Measurements from ENCODE around the gene MRPL58. TPM values are rescaled to one million over a fixed set of nuclear protein-coding genes. Genes with fewer than 3 reads are reported as not detected.

Gene MRPL58
- total RNA-seq, 1 donor from 2014 or later = 26.8 TPM

DNA sequence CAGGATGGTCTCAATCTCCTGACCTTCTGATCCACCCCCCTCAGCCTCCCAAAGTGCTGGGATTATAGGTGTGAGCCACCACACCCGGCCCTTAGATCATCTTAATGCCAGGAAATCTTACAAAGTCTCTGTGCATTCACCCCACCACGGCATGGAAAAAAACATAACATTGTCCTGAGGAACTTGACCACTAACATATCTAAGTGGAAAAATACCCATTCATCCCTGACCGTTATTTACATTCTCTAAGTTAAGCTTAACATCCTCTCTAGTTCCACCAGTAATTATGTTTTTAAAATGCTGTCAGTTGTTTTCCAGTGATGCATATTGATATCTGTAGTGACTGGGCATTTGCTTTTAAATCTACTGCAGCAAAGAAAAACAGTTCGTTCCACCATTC is 36.5 kb upstream of the MRPL58 start:
- Mint-ChIP-seq H3K36me3 (ENCODE audit: insufficient read depth) (no peaks in the 10 kb centered on the region), H3K4me1 (ENCODE audit: low read depth) (peaks cover 17% of the 10 kb centered on the region), H3K9me3 (ENCODE audit: low read depth) (no peaks in the 10 kb centered on the region), H3K27ac (no peak overlapping the region), H3K4me3 (ENCODE audit: low read depth) (no peak overlapping the region), H3K27me3 (peaks cover 26% of the 10 kb centered on the region)
- no peak for DNase-seq (ENCODE audit: low spot score, unreplicated experiment)
- TF ChIP-seq, protein P1, sequence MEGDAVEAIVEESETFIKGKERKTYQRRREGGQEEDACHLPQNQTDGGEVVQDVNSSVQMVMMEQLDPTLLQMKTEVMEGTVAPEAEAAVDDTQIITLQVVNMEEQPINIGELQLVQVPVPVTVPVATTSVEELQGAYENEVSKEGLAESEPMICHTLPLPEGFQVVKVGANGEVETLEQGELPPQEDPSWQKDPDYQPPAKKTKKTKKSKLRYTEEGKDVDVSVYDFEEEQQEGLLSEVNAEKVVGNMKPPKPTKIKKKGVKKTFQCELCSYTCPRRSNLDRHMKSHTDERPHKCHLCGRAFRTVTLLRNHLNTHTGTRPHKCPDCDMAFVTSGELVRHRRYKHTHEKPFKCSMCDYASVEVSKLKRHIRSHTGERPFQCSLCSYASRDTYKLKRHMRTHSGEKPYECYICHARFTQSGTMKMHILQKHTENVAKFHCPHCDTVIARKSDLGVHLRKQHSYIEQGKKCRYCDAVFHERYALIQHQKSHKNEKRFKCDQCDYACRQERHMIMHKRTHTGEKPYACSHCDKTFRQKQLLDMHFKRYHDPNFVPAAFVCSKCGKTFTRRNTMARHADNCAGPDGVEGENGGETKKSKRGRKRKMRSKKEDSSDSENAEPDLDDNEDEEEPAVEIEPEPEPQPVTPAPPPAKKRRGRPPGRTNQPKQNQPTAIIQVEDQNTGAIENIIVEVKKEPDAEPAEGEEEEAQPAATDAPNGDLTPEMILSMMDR (IDR thresholded peaks at IDR 0.05; ENCODE audit: unreplicated experiment) = no peak

DNA sequence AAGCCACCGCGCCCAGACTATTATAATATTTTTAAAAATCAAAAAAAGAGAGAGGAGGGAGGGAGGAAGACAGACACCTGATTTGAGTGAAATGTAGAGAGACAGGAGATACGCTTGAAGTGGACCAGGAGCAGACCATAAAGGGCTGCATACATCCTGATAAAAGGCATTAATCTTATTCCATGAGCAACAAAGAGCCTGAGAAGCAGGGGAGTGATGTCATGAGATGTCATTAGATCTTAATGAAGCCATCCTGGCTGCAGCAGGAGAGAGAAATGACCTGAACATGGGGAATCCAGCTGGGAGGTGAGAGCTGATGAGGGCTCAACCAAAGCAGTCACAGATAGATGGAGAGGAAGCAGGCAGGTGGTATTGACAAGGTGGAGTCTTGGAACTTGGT is 34.7 kb upstream of the MRPL58 start:
- no peak for DNase-seq (ENCODE audit: low spot score, unreplicated experiment)
- H3K4me1 Mint-ChIP-seq (ENCODE audit: low read depth) = peaks cover 15% of the 10 kb centered on the region
- no peak overlapping the region for H3K27ac Mint-ChIP-seq
- TF ChIP-seq, protein P1 (IDR thresholded peaks at IDR 0.05; ENCODE audit: unreplicated experiment) = no peak
- no peaks in the 10 kb centered on the region for H3K9me3 Mint-ChIP-seq (ENCODE audit: low read depth)
- peaks cover 26% of the 10 kb centered on the region for H3K27me3 Mint-ChIP-seq
- H3K36me3 Mint-ChIP-seq (ENCODE audit: insufficient read depth) = no peaks in the 10 kb centered on the region
- no peak overlapping the region for H3K4me3 Mint-ChIP-seq (ENCODE audit: low read depth)

DNA sequence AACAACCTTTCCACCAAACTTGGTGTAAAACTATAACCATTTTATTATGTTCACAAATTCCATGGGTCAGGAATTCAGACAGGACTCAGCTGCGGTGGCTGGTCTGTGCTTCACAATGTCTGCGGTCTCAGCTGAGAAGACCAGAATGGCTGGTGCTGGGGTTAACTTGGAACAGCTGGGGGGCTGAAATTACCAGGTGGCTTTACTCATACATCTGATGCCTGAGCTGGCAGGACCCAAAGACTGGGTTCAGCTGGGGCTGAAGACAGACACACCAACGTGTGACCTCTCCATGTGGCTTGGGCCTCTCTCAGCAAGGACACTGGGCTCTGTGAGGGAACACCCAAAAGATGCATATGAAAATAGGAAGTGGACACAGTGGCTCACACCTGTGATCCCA is 34.2 kb upstream of the MRPL58 start:
- Mint-ChIP-seq H3K27me3 (peaks cover 22% of the 10 kb centered on the region), H3K4me1 (ENCODE audit: low read depth) (peaks cover 10% of the 10 kb centered on the region), H3K36me3 (ENCODE audit: insufficient read depth) (no peaks in the 10 kb centered on the region), H3K9me3 (ENCODE audit: low read depth) (no peaks in the 10 kb centered on the region), H3K27ac (no peak overlapping the region), H3K4me3 (ENCODE audit: low read depth) (no peak overlapping the region)
- TF ChIP-seq, protein P1 (IDR thresholded peaks at IDR 0.05; ENCODE audit: unreplicated experiment) = no peak
- DNase-seq (ENCODE audit: low spot score, unreplicated experiment) = no peak

DNA sequence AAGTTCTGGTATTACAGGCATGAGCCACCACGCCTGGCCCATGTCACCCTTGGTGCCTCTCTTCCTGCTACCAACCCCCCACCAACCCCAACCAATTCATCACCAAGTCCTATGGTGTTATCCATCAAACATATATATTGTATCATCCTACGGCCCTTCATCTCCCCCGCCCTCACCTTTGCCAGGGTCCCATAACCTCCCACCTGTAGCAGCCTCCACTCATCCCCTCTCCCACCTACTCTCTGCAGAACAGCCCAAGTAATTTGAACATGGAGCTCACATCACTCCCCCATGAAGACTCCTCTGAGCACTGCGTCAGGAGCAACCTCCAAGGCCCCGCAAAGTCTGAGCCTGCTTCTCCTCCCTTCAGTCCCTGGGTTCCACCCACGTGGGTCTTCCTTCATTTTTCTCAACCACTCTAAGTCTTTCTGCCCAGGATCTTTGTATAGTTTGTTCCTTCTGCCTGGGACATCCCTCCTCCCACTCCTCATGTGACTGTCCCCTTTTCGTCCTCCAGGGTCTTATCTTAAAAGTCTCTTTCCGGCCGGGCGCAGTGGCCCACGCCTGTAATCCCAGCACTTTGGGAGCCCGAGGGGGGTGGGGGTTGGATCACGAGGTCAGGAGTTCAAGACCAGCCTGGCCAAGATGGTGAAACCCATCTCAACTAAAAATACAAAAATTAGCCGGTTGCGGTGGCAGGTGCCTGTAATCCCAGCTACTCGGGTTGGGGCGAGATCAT is 32.9 kb upstream of the MRPL58 start:
- H3K27ac Mint-ChIP-seq = no peak overlapping the region
- TF ChIP-seq, protein P1 (IDR thresholded peaks at IDR 0.05; ENCODE audit: unreplicated experiment) = no peak
- no peaks in the 10 kb centered on the region for H3K36me3 Mint-ChIP-seq (ENCODE audit: insufficient read depth)
- H3K27me3 Mint-ChIP-seq = peaks cover 18% of the 10 kb centered on the region
- H3K9me3 Mint-ChIP-seq (ENCODE audit: low read depth) = no peaks in the 10 kb centered on the region
- H3K4me1 Mint-ChIP-seq (ENCODE audit: low read depth) = peaks cover 7% of the 10 kb centered on the region
- no peak for DNase-seq (ENCODE audit: low spot score, unreplicated experiment)
- no peak overlapping the region for H3K4me3 Mint-ChIP-seq (ENCODE audit: low read depth)

DNA sequence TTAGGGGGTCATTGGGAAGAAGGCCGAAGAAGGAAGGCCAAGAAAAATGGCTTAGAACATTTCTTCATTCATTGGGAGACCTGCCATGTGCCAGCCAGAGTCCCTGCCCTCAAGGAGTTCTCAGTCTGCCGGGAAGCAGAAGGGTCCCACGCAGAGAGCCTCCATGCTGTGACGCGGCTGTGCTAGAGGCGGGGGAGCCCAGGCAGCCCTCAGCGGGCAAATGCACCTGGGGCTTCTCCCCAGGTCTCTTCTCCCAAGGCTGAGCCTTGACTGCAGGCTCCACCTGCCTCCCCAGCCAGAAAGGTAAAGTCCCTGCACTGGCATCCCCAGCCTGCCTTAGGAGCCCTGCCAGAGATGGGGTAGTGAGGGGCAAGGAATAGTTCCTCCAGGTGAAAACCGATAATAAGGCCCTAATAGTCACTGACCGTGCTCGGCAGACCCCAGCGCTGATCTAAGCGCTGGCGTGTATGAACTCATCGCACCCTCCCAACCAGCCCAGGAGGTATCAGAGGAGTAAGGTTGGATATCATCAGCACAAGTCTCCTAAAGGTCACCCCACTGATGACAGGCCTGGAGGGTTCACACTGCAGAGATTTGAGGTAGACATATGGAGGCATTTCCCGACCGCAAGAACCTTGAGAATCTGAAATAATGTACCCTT is 31.0 kb upstream of the MRPL58 start:
- Mint-ChIP-seq H3K4me3 (ENCODE audit: low read depth) (peak overlapping the region; percentile 83), H3K4me1 (ENCODE audit: low read depth) (peaks cover 4% of the 10 kb centered on the region), H3K9me3 (ENCODE audit: low read depth) (no peaks in the 10 kb centered on the region), H3K27me3 (peaks cover 11% of the 10 kb centered on the region), H3K36me3 (ENCODE audit: insufficient read depth) (no peaks in the 10 kb centered on the region), H3K27ac (peak overlapping the region; percentile 95)
- TF ChIP-seq, protein P1 (IDR thresholded peaks at IDR 0.05; ENCODE audit: unreplicated experiment) = no peak
- no peak for DNase-seq (ENCODE audit: low spot score, unreplicated experiment)
